Ammon's horn (tissue), 1 donor: Measurements from ENCODE around the gene KCNQ1.

ENCODE experiments used
- DNase-seq: peaks from one replicate; pipeline ENCODE4 v3.0.0-alpha.2; 2016; ENCODE audit warnings: low spot score

Gene KCNQ1

DNA sequence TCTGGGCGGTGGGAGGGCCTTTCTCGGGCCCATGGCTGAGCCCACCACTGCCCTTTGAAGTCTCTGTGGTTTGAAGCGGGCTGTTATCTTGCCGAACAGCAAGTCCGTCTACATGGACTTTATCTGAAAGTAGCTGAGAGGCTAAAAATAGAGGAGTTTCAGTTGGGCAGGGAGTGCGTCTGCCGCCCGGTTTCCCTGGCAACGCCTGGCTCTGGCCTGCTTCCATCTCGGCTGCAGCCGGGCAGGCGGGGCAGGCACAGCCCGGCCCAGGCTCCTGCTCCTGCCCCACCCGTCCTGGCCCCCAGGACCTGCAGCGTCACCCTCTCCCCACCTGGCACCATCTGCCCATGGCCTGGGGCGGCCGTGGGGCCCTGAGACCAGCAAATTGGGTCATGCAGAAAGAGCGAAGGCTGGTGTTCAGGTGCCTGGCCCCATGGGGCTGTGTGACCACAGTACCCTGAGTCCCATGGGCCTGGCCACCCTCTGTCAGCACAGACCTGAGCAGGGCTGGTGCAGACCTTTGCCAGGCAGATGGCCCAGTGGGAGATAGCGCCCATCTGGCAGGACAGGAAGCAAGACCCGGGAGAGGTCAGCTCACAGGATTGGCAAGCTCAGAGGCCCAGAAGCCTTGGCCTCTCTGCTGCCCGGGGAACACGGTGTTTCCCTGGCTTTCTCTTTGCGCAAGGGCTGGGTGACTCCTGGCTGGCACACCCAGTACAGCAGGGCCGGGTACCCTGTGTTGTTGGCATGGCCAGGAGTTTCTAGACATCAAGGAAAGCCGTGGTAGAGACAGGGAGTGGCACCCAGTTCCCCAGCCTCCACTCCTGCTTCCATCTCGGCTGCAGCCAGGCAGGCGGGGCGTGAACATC, 334.1 kb downstream of the KCNQ1 start:
- DNase-seq: peak; percentile 91

DNA sequence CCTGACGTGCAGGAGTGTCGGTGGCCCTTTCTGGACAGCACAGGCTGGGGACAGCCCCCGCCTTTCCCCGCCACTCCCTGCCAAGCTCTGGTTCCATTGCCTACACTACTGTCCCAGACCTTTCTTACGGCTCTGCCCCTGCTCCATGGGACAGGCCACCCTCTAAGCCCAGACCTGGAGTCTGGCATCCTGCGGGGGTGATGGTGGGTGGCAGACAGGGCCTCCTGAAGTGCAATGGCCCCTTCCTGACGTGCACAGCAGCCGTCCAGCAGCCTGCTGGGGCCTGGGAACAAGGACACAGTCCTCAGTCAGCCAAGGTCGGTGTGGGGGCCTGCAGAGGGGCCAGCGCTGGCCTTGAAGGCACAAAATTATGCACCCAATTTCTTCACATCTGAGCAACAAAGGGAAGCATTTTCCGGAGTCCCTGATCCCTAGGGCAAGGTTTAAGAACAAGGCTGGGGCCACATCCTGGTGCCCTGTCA, 334.7 kb downstream of the KCNQ1 start:
- no peak for DNase-seq

DNA sequence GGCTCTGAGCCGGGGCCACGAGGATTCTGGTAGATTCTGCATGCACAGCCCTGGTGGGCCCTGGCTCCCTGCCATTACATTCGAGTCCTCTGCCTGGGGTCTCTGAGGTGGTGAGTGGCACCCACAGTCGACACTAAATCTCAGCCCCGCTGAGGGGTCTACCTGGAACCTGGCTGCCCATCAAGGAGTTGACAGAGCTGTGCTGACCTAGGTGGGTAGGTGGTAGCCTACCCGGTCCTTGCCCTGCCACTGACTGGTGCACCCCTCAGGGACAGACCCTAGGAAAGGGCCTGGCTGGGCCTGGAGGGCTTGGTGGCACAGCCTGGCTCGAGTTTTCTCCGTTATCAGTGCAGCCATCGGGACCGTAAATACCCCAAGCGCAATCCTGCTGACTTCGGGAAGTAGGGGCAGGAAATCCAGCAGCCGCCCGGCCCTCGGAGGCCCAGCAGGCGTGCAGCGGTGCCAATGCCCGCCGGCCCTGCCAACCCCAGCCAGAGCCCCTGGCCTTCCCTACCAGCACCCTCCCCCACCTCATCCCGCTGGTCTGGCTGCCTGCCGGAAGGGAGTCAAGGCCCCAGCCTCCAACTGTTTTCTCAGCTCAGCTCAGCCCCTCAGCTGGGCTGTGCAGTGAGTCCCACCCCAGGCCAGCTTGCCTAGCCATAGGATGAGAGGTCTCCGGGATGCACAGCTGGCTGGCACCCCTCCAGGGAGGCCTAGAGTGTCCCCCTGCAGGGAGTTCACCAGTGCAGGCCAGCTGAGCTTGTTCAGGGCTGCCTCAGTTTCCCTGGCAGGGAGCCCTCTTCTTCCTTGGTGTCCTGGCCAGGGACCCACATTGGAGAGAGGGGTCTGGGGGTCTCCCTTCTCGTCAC, 335.4 kb downstream of the KCNQ1 start:
- no peak for DNase-seq

DNA sequence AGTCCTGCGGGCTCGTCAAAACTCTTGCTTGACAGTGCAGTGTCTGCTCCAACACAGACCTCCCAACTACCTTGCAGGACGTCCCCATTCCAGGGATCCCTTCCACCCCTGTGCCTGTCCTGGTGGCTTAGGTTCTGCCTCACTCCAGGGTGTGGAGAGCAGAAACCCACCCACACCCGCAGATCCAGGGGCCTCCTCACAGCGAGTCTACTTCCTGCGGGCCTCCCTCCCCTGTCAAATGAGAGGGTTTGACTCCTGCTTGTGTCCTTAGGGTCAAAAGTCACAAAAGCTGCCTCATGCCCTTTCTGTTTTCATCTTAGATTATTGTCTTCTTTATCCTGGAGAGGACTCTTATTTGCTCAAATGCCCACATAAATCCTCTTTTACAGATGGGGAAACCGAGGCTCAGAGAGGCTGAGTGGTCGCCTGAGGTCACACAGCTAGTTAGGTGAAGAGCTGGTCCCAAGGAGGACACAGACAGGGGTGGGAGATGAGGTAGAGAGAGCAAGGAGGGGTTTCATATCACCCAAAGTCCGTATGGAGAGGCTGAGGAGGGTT, 336.1 kb downstream of the KCNQ1 start:
- DNase-seq: no peak

DNA sequence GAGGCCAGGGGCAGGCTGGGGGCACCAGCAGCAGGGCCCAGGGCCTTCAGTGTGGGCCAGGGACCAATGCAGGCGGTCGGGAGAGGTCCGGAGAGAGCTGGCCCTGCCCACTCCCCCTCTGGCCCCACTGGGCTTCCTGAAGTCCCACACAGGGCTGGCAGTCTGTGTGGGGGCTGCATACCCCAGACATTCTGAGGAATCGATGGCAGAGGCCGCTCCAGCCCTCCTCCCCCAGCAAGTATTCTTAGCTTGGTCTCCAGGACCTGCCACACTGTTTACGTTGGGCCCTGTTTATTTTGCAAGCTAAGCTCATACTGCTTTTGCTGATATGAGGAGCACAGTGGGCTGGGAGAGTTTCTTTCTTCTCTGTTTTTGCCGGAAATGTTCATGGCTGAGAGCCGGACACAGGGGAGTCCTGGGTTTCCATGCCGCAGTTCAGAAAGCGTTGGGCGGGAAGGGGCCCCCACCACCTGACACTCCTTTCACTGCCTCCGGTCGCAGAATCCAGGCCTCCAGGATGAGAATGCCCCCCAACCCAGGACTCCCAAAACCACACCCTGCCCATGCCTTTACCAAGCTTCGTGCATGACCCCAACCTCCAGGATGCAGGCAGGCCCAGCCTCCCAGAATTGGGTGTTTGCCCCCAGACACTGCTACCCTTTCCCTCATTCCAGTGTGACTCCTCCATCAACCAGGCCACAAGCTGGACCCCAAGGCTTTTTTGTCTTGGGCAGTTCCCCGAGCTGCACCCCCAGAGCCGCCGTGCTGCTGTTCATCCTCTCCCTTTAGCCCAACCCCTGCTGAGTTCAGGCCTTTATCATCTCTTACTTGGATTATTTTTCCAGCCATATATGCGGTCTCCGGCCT, 336.8 kb downstream of the KCNQ1 start:
- DNase-seq: no peak

DNA sequence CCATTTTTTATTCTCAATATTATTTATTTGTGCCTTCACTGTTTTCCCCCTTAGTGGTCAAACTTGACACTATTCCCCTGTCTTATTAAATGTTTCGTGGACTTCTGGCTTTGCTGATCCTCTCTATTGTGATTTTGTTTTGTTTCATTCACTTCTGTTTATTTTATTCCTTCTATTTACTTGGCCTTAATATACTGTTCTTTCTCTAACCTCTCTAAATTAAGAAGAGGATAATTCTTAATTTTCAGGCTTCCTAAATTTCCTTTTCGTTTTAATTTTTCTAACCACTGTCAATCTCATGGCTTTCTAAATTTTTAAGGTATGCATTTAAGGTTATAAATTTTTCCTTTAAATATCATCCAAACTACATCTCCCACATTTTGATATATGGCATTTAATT, 338.0 kb downstream of the KCNQ1 start:
- no peak for DNase-seq

DNA sequence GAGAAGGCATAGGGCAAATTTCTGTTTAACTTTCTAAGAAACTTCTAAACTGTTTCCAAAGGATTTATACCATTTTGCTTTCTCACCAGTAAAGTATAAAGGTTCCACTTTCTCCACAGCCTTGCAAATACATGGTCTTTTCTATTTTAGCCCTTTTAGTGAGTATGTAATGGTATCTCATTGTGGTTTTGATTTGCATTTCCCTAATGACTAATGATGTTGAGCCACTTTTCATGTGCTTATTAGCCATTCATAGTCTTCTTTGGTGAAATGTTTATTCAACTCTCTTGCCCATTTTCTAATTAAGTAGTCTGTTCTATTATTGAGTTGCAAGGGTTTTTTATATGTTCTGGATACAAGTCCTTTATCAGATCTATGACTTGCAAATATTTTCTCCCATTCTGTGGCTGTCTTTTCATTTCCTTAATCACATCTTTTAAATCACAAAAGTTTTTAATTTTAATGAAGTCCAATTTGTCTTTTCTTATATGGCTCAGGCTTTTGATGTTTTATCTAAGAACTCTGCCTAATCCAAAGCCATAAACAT, 338.8 kb downstream of the KCNQ1 start:
- no peak for DNase-seq

DNA sequence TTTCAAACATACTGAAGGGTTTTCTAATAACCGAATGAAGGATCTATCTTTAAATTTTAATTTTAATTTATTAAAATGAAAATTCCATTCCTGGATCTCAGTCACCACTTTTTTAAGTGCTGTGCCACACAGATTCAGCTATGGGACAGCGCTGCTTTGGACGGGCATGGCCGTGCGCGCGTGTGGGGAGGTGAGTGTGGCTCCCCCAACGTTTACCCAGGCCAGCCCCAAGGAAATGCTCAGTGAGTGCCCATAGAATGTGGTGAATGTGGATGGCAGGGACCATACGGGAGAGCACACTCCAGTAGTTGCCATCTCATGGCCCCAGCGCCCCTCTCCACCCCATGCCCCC, 343.0 kb downstream of the KCNQ1 start:
- DNase-seq: no peak

DNA sequence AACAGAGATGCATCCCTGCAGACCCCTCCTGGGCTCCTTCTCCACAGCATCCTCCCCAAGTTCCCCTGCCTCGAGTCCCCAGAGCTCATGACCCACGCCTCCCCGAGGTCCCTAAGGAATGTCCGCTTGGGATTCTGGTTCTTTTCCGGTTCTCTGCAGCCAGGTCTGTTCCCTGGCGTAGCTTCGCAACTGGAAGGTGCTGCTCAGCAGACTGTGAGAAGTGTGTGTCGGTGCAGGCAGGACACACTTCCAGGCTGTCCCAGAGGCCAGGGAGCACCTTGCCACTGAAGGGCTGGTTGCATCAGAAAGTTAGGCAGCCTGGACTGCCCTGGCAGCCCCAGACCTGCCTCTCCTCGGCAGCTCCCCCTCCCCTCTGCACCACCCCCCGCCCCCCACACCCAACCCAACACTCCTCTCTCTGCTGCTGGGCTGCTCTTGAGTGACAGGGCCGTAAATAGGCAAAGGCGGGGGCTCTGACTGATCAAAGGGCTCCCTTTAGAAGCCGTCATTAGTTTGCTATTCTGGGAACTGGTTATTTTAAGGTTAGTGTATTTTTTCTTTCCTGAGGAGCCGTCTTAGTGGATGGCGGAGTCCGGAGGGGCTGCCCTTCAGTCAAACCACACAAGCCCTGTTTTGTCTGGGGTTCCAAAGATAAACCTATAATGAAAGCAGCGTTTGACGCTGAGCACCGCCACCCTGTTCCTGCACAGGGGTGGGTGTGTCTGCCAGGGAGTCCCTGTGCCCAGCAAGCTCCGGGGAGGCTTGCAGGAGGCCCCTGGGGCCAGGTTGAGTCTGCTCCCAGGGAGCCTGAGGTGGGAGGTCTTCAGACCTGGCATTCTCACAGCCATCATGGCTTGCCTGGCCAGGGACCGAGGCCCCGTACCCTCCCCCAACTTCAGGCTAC, 343.6 kb downstream of the KCNQ1 start:
- no peak for DNase-seq

DNA sequence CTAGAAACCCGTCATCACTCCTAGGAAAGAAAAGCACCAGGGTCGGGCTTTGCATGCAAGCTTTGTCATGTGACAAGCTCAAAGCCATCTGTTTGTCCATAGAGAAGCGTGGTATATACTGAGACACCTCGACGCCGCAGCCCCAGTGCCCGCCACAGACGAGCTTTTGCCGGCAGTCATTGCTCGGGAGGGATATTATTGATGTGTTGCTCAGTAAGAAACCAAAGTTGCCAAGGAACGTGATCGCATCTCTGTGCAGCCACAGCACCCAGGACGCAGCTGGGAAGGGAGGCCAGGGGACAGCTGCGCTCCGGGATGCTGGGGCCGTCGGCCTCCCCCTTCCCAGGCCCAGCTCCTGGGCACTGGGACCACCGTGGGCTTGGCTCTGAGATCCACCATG, 344.5 kb downstream of the KCNQ1 start:
- DNase-seq: no peak

DNA sequence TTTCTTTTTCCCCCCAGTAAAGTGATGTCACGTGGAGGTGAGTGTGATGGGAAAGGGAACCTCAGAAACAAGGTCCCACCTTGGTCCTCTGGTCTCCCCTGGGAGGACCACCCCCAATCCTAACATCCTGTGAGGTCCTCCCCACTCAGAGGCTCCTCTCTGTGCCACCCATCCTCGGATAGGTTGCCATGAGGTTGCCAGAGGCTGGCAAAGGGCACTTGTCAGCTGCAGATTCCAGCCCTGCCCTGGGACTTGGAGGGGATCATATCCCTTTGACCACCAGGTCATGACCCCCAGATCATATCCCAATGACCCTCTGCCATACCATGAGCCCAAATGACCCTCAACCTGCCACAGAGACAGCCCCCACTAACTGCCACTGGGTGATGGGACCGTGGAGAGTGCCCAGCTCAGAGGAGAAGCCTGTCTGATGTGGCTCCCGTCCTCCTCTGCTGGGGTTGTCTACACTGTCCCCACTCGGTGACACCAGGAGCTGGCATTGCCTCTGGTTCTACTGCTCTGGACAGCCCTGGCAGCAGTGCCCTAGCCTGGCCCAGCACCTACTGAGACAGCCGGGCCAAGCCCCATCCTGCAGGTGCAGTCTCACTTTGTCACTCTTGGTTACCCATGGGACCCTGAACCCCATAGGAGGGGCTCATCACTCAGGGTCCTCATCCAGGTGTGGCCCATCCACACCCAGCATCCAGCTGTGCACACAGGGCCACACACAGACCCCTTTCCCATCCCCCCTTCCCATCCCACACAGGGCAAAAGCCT, 345.2 kb downstream of the KCNQ1 start:
- no peak for DNase-seq

DNA sequence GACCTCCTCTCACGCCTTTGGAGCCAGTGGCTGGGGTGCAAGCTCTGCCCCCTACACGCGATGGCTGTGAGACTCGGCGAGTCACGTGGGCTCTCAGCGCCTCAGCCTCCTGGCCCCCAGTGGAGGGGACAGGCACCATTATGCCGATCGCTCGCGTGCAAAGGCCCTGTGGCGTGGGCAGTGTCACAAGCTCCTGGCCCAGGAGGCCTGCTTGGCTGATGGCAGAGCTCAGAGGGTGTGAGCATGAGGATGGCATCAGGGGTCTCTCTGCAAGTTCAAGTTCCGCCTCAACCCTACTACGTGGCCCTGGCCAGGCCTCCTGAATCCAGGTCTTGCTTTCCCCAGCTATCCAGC, 345.7 kb downstream of the KCNQ1 start:
- DNase-seq: no peak

DNA sequence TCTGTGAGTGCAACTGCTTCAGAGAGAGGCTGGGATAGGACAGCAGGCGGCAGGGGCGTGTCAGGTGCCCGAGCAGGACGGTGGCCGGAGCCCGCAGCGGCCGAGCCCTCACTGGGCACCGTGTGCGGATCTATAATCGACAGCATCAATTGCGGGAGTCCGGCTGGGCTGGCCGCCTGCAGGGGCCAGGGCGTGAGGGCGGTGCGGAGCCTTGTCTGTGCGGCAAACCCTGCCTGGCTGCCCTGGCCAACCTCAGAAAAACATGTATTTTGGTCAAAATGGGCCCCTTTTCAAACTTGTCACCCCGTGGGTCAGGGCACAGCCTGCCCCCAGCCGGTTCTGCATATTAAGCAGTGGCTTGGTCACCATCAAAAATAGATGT, 346.3 kb downstream of the KCNQ1 start:
- no peak for DNase-seq

DNA sequence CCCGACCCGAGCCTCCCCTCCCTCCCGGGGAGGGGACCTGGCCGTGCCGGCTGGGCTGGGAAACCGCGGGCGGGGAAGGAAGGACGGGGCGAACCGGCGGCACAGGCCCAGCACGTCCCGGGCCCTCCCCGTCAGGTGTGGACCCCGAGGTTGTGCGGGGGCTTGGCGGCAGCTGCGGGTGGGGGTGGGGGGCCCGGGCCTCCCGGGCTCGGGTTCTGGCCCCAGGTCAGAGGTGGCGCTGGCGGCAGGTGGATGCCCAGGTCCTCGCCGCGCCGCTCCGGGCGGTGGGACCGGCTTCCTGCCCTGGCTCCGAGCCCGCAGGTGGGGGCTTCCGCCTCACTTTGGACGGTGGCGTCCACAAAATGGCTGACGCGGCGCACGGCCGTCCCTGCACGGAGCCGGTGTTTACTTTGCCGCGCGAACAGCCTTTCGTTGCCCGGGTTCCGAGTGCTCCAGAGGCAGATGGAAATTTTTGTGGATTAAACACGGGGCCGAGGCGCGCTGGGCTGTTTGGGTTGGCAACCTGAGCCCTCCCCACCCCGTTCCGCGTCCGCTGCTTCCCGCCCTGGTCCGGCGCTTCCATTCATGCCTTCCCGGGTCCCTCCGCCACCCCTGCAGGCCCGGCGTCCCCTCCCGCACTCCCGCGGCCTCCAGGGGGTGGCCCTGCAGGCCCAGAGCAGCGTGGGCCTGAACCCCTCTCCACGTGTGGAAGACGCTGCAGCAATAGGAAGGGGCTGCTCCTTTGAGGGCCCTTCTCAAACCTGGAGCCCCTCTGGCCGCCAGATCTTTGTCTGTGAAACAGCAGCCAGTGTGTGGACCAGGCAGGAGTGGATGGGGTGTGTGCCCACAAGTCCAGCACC, 346.9 kb downstream of the KCNQ1 start:
- no peak for DNase-seq

DNA sequence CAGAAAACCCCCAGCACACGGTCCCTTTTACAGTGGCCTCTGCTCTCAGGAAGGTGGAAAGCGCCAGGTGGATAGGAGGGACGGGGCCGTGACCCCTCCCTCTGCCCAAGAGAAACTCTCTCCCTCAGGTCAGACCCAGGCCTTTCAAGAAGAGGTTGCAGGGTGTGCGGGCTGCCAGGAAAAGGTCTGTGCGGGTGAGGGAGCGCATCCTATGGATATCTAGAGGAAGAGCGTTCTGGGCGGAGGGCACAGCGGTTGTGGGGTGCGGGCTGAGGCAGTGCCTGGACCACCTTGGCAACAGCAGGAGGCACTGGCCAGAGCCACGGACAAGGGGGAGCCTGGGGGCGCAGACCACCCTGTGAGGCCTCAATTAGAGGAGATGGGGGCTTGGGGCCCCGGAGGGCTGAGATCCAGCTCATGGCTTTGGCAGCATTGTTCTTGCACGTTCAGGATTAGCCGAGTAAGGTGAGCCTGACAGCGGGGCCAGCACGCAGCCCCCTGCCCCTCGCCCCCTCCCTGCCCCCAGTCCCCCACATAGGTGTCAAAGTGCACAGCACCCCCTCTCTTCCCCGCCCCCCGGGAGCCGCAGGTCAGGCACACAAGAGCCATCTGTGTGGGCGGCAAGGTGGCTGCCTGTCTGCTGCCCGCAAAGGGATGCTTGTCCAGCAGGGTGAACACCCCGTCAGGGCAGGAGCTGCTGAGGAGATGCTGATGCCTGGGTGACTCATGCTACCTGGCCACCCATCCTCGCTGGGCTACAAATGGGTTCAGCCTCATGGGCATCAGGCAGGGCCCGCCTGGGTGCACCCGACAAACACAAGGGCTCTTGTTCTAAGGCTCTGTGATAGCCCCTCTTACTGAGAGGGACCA, 347.8 kb downstream of the KCNQ1 start:
- no peak for DNase-seq

DNA sequence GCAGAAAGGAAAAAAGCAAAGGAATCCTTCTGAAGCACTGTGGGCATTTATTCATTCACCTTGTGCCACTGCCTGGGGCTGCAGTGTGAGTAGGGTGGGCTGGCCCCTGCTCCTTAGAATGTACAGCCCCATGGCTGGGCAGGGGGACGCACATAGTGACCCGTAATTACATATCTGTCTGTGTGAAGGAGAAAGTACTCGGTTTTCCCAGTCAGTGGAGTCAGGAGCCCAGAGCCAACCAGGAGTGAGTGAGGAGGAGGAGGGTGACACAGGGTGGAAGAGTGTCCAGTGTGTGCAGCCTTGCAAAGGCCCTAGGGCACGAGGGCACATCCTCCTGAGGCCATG, 348.9 kb downstream of the KCNQ1 start:
- no peak for DNase-seq

DNA sequence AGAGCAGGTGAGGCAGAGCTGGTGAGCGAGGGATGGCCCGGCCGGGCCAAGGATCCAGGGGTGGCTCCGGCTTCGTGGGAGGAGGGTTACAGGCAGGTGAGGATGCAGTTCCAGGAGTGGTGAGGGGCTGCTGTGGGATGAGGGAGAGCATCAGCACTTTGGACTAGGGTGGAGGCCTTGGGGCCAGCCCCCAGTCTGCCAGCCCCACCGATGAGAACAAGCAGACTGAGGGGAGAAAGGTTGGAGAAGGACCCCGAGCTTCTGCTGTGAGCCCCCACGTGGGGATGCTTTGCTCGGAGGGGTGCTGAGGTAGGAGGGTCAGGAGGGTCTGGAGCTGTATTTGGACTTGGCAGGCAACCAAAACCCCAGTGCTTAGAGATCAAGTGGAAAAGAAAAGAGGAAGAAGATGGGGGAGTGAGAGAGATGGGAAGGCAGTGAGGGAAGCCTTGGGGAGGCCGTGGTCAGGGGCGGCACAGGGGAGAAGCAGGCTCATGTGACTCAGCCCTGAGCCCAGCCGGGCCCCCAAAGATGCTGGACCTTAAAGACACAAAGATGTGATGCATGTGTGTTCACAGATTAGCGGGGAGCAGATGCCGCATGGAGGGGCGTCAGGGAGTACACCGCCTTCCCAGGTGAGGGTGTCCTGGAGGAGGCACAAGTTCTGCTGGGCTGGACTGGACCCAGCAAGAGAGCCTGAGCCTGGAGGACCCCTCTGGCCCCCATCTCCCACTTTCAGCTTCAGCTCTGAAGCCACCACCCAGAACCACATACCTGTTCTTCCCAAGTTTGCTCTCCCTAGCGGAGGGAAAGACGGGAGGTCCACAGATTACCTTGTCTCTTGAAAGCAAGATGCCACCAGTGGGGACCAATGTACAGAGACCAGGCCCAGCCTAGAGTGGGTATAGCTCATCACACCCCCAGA, 349.5 kb downstream of the KCNQ1 start:
- no peak for DNase-seq
